Keratinocyte (primary cell): ENCODE results near the gene FAM120B. TPM values are rescaled to one million over a fixed set of nuclear protein-coding genes. Genes with fewer than 3 reads are reported as not detected.

ENCODE experiments used
- DNase-seq: peaks from one replicate; pipeline ENCODE4 v3.0.0-alpha.2; 2011; ENCODE audit warnings: low read depth, missing footprints, low spot score
- FAIRE-seq: peaks from 2 replicates; lab custom pipeline; 2011; peaks lifted over from hg19 to GRCh38; lab: Jason Lieb, UNC
- H2AFZ ChIP-seq: 2 replicates; pipeline ENCODE4 v1.6.0; 2012; ENCODE audit warnings: low read length, control low read depth, inconsistent platforms; ENCODE audit not compliant: control insufficient read depth
- H3K27ac ChIP-seq: 2 replicates; pipeline ENCODE4 v1.5.1; 2011; ENCODE audit warnings: low read length; ENCODE audit not compliant: control insufficient read depth, insufficient read depth
- H3K27me3 ChIP-seq: 3 replicates; pipeline ENCODE4 v1.6.0; 2011; ENCODE audit warnings: low read length; ENCODE audit not compliant: control insufficient read depth, insufficient read depth; ENCODE audit errors: extremely low read depth
- H3K36me3 ChIP-seq, 2 experiments: 2 replicates in 1 of 2; 3 replicates in 1 of 2; pipeline ENCODE4 v1.5.1; 2011; ENCODE audit warnings: low read length in 2 of 2, mild to moderate bottlenecking in 1 of 2; ENCODE audit not compliant: control insufficient read depth in 2 of 2, insufficient read depth in 2 of 2; ENCODE audit errors: extremely low read depth in 1 of 2
- H3K4me1 ChIP-seq: 3 replicates; pipeline ENCODE4 v1.5.1; 2011; ENCODE audit warnings: low read length; ENCODE audit not compliant: control insufficient read depth, insufficient read depth; ENCODE audit errors: extremely low read depth
- H3K4me2 ChIP-seq: 3 replicates; pipeline ENCODE4 v1.6.0; 2011; ENCODE audit warnings: low read depth, low read length; ENCODE audit not compliant: control insufficient read depth, insufficient read depth; ENCODE audit errors: extremely low read depth
- H3K4me3 ChIP-seq, 3 experiments: fragments of 200-600 bp in 1 of 3; sonication (generic) in 1 of 3; 2 replicates in 2 of 3; 3 replicates in 1 of 3; pipeline ENCODE4 v1.5.1; 2011 to 2016; ENCODE audit warnings: low read length in 3 of 3, mild to moderate bottlenecking in 3 of 3, control low read depth in 2 of 3, inconsistent platforms in 1 of 3, low read depth in 1 of 3, mixed read lengths in 1 of 3, mixed run types in 1 of 3, moderate library complexity in 1 of 3; ENCODE audit not compliant: control insufficient read depth in 2 of 3, insufficient read depth in 2 of 3; ENCODE audit errors: extremely low read depth in 1 of 3
- H3K79me2 ChIP-seq: 2 replicates; pipeline ENCODE4 v1.6.0; 2012; ENCODE audit warnings: low read length; ENCODE audit not compliant: control insufficient read depth, insufficient read depth
- H3K9ac ChIP-seq: 3 replicates; pipeline ENCODE4 v1.6.0; 2011; ENCODE audit warnings: low read length; ENCODE audit not compliant: control insufficient read depth, insufficient read depth; ENCODE audit errors: extremely low read depth
- H3K9me1 ChIP-seq: 3 replicates; pipeline ENCODE4 v1.6.0; 2011; ENCODE audit warnings: low read length; ENCODE audit not compliant: control insufficient read depth, insufficient read depth; ENCODE audit errors: extremely low read depth
- H3K9me3 ChIP-seq: 2 replicates; pipeline ENCODE4 v1.5.1; 2012; ENCODE audit warnings: low read depth, low read length; ENCODE audit not compliant: control insufficient read depth
- H4K20me1 ChIP-seq: 3 replicates; pipeline ENCODE4 v1.6.0; 2011; ENCODE audit warnings: low read length; ENCODE audit not compliant: control insufficient read depth, insufficient read depth; ENCODE audit errors: extremely low read depth
- EZH2 ChIP-seq: IDR thresholded peaks from one replicate; pipeline ENCODE4 v1.6.1; 2012; ENCODE audit warnings: inconsistent platforms, mild to moderate bottlenecking, low read length, moderate library complexity
- dilution Hi-C: fragments of 300-500 bp; cut with MboI; formaldehyde crosslinking; loops from one replicate; pipeline ENCODE4 v1.7.0; 2020; ENCODE audit warnings: low sequenced_read_pairs; ENCODE audit not compliant: extremely low pct_ligation_motif_present
- polyA plus RNA-seq, 5 experiments: library from polyadenylated mRNA; depleted of rRNA in 3 of 5; stranded (reverse) in 3 of 5; stranded (forward) in 1 of 5; unstranded in 1 of 5; fragments of >200 nt; gene quantifications; 1 replicate in 1 of 5; 2 replicates in 3 of 5; 3 replicates in 1 of 5; pipeline versions ENCODE4 v1.2.1 to v1.2.3, GENCODE V29; 2011 to 2012; ENCODE audit warnings: missing spikeins in 2 of 5, low read depth in 1 of 5, low replicate concordance in 1 of 5
- TF ChIP-seq, protein P1 (sequence below), 3 experiments: IDR thresholded peaks in 1 of 3; conservative IDR thresholded peaks in 1 of 3; optimal IDR thresholded peaks in 1 of 3; 2 replicates in 2 of 3; 3 replicates in 1 of 3; pipeline versions ENCODE3 to v1.5.1; 2011; ENCODE audit warnings: low read length in 3 of 3, mild to moderate bottlenecking in 3 of 3, moderate library complexity in 2 of 3, control low read depth in 1 of 3, inconsistent platforms in 1 of 3; ENCODE audit not compliant: insufficient read depth in 2 of 3; ENCODE audit errors: extremely low read depth in 1 of 3

Gene FAM120B
- polyA plus RNA-seq, 1 donor (not counting 4 experiments of a cell fraction or from before 2014, with no cell fraction given) = 17.4 TPM

DNA sequence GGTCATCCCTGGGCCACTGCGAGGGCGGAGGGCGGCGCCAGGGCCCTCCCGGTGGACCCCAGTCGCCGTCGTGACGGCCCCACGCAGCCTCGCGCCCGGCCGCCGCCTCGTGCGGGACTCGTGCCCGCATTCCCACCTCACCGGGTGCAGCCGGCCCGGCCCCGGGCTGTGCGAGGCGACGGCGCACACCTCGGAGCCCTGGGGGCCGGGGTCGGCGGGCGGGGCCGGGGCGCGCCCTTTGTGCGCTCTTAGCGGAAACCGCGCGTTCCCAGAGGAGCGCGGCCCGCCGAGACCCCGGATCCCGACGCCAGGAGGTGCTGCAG, 10.2 kb upstream of the FAM120B start:
- peaks cover 25% of the 10 kb centered on the region for H3K4me1 ChIP-seq
- H3K36me3 ChIP-seq = no peaks in the 10 kb centered on the region
- peak overlapping the region; percentile 65 for H3K9ac ChIP-seq
- TF ChIP-seq, protein P1, sequence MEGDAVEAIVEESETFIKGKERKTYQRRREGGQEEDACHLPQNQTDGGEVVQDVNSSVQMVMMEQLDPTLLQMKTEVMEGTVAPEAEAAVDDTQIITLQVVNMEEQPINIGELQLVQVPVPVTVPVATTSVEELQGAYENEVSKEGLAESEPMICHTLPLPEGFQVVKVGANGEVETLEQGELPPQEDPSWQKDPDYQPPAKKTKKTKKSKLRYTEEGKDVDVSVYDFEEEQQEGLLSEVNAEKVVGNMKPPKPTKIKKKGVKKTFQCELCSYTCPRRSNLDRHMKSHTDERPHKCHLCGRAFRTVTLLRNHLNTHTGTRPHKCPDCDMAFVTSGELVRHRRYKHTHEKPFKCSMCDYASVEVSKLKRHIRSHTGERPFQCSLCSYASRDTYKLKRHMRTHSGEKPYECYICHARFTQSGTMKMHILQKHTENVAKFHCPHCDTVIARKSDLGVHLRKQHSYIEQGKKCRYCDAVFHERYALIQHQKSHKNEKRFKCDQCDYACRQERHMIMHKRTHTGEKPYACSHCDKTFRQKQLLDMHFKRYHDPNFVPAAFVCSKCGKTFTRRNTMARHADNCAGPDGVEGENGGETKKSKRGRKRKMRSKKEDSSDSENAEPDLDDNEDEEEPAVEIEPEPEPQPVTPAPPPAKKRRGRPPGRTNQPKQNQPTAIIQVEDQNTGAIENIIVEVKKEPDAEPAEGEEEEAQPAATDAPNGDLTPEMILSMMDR (optimal IDR thresholded peaks at IDR 0.05 in 1 of 3, IDR thresholded peaks at IDR 0.05 in 1 of 3, conservative IDR thresholded peaks at IDR 0.05 in 1 of 3; ENCODE audit: extremely low read depth in 1 of 3, insufficient read depth in 2 of 3, low read length in 3 of 3) = no peak
- TF ChIP-seq EZH2 = no peak
- FAIRE-seq = no peak
- dilution Hi-C loops = no loop called here
- H3K79me2 ChIP-seq = no peaks in the 10 kb centered on the region
- no peaks in the 10 kb centered on the region for H4K20me1 ChIP-seq
- H3K4me2 ChIP-seq = peak overlapping the region; percentile 79
- DNase-seq = no peak
- no peak overlapping the region for H2AFZ ChIP-seq
- no peaks in the 10 kb centered on the region for H3K9me1 ChIP-seq
- no peak overlapping the region for H3K27ac ChIP-seq
- peak overlapping the region; percentile 48 to 56 (median 53) for H3K4me3 ChIP-seq
- no peaks in the 10 kb centered on the region for H3K27me3 ChIP-seq
- peaks cover 3% of the 10 kb centered on the region for H3K9me3 ChIP-seq

DNA sequence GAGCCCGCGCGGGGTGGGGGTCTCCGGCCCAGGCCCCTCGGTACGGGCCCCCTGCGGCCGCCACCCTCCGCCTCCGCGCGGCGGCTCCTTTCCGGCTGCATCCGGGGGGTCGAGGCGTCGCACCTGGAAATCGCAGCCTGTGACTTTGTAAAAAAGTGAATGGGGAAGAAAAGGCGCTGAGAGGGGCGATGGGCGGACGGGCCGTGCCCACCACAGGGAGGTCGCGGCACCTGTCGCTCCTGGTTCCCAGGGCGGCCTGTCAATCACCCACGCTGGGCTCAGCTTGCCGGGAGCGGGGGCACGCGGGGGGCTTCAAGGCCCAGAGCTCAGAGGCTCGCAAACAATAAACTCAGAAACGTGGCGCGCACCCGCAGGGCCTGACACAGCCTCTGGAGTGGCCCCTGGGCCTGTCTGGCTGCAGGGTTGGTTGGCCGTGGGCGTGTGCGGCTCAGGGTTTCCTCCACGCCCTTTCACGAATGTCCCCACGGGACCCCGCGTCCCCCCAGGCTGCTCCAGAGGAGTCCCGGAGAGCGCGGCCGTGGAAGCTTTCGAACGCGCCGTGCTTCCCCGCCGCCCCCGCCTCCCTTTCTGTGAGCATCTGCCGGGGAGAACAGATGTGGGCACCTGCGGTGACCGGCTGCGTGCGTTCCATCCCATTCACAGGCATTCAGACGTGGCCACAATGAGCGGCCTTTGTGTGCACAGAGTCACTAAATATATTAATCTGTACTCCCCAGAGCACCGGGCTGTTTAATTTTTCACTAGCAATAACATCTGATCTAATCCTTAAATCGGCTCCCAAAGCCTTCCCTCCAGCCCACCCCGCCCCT, 9.6 kb upstream of the FAM120B start:
- Histone ChIP-seq H3K27ac (no peak overlapping the region), H3K9me1 (no peaks in the 10 kb centered on the region), H3K9me3 (peaks cover 3% of the 10 kb centered on the region), H4K20me1 (no peaks in the 10 kb centered on the region), H3K4me1 (peaks cover 21% of the 10 kb centered on the region), H3K79me2 (no peaks in the 10 kb centered on the region), H3K9ac (no peak overlapping the region), H3K4me3 (no peak overlapping the region), H3K4me2 (no peak overlapping the region), H3K36me3 (no peaks in the 10 kb centered on the region), H3K27me3 (no peaks in the 10 kb centered on the region), H2AFZ (no peak overlapping the region)
- DNase-seq = no peak
- dilution Hi-C loops = no loop called here
- no peak for TF ChIP-seq EZH2
- TF ChIP-seq, protein P1 (optimal IDR thresholded peaks at IDR 0.05 in 1 of 3, IDR thresholded peaks at IDR 0.05 in 1 of 3, conservative IDR thresholded peaks at IDR 0.05 in 1 of 3; ENCODE audit: extremely low read depth in 1 of 3, insufficient read depth in 2 of 3, low read length in 3 of 3) = no peak
- no peak for FAIRE-seq
